Activated CD8-positive, alpha-beta memory T cell treated with anti-CD3 and anti-CD28 coated beads for 1 hour (primary cell): Measurements from ENCODE around the gene XIRP2.

Source experiments
- DNase-seq, 2 donors: peaks; one replicate each; pipeline ENCODE4 v3.0.0-alpha.2; 2020; ENCODE audit warnings: low read depth in 1 of 2; ENCODE audit errors: extremely low read depth in 1 of 2

XIRP2 gene

DNA sequence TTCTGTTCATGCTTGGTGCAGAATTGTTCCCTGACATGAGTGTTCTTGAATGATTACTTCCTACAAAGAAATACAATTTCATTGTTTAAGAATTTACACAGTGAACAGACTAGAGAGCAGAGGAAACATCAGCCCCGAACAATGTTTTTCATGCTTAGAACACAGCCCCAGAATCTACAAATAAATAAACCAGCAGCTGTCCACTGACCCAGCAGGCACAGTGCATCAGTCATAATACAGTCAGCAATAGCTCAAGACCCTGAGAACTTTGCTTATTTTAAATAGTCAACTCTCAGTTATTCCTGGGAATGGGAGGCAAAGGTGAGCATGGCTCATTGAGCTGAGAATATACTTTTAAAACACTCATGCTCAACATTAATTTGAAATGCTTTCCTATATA is 38.4 kb downstream of the XIRP2 start:
- no peak for DNase-seq

DNA sequence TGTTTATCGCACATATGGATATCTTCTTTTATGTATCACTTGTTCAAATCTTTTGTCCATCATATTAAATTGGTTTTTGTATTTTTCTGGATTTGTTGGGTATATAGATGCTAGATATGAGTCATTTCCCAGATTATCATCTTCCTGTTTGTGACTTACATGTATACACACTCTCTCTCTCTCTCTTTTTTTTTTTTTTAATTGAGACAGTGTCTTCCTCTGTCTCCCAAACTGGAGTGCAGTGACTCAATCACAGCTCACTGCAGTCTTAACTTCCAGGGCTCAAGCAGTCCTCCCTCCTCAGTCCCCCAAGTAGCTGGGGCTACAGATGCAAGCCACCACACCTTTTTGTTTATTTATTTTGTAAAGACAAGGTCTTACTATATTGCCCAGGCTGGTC is 43.8 kb downstream of the XIRP2 start:
- no peak for DNase-seq

GRCh38 chr2:166934817-166935216 is 46.5 kb downstream of the XIRP2 start:
- no peak for DNase-seq

- no peak for DNase-seq
These were observed 54.1 kb downstream of the XIRP2 start for GRCh38 chr2:166942377-166942776.

DNA sequence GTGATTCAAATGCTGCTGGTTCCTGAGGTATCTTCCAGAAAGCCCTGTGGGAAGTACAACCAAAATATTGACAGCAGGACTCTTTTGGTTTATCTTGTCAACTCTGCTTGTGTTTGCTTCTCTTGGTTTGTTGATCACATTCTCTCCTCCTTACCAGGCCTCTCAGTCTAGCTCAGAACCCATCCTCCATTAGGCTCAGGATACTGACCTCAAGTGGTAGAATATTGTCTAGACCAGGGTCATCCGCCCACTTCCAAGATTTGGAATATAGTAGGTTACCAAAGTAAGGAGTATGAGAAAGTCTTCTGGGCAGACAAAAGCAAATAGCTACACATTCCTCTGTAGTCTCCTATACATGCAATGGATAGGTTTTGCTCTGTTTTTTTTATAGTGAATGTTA is 56.6 kb downstream of the XIRP2 start:
- DNase-seq = no peak

DNA sequence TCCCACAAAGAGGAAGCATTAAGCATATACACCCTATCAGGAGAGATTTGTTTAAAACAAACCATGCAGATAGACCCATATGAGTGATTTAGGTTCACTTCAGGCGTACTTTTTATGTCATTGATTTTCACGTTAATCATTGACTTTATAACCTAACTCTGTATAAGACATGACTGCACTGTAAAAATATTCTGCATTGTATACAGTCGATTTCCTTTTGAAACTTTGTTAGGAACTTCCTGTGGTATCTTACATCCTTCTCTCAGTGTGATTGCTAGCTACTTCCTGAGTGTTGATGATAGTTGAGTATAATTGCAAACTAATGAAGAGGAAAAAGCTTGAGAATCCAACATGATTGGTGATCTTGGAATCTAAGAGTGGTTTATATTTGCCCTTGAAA is 69.4 kb downstream of the XIRP2 start:
- DNase-seq = no peak

GRCh38 chr2:166958986-166959481 is 70.8 kb downstream of the XIRP2 start:
- no peak for DNase-seq

- no peak for DNase-seq
These were observed 71.3 kb downstream of the XIRP2 start for GRCh38 chr2:166959556-166959955.

DNA sequence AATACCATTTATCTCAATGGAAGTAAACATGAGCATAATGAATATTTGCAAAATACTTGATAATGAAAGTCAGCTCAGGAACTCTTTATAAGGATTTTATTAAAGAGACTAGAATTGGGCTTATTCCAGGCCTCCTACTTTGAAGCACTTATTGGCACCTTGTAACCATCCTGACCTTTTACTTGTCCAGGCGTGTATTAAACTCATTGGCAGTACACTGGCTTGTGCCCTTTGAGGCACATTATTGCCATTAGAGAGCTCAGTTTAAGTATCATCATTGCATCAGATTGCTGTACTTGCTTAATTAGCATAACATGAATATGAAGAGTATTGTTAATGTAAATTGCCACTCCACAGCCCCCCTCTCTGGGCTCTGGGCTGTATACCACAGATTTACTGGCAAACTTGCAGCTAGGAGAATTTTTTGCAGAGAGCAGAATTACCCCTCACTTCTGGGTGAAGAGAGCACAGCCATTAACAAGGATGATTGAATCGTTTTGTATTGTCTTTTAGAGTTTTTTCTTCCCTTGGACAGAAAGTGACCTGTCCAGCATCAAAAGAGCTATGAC is 72.5 kb downstream of the XIRP2 start:
- no peak for DNase-seq

GRCh38 chr2:166961933-166962332 is 73.7 kb downstream of the XIRP2 start:
- DNase-seq = no peak

- DNase-seq = no peak
These were observed 81.2 kb downstream of the XIRP2 start for GRCh38 chr2:166969486-166969885.

DNA sequence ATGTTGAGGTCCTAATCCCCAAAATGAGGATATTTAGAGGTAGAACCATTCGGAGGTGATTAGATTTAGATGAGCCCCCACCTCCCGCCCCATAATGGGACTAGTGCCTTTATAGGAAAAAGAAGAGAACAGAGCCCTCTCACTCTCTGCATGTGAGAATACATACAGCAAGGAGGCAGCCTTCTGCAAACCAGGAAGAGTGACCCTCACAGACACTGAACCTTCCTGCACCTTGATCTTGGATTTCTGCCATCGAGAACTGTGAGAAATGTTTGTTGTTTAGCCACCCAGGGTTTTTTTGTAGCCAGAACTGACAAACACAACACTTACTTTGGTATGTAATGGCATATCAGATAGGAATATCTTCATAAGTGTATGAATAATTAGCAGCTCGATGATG is 83.7 kb downstream of the XIRP2 start:
- no peak for DNase-seq

DNA sequence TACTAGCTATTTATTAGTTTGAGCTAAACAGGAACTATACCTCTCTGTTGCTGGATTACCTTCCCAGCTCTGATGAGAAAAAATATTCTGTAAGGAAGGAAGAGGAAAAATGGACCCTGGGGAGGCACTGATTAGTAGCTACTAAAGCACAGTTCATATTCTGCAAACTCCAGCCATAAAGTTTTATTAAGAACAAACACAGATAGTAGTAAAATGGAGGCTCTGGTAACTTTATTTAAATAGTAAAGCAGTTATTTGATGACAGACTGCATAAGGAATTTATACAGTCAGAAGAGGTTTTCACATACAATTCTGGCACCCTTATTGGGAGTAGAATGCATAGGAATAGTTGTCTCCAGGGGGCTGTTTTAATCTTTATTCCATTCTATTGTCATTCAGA is 84.1 kb downstream of the XIRP2 start:
- no peak for DNase-seq

GRCh38 chr2:166984188-166984587 is 95.9 kb downstream of the XIRP2 start:
- no peak for DNase-seq

- DNase-seq = no peak
These were observed 96.5 kb downstream of the XIRP2 start for GRCh38 chr2:166984797-166985196.

DNA sequence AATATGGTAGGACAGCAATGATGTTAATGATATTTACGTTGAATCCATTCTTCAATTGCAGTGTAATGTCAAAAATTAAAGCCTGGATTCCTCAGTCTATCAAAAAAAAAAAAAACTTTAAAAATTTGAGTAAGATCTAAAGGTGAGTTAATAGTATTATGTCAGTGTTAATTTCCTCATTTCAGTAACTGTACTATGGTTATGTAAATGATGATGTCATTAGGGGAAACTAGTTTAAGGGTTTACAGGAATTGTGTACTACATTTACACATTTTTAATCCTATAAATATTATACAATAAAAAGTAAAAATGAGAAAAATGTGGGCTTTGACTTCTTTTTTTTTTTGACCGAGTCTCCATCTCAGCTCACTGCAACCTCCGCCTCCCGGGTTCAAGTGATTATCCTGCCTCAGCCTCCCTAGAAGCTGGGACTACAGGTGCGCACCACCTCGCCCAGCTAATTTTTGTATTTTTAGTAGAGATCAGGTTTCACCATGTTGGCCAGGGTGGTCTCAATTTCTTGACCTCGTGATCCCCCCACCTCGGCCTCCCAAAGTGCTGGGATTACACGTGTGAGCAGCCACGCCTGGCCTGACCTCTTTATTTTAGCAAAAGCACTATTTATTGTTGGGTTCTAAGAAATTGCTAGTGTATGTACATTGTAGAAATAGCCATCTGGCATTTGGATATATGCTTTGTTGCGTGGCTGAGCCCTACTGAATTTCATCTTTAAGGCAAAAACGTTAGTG is 106.5 kb downstream of the XIRP2 start:
- DNase-seq = no peak

DNA sequence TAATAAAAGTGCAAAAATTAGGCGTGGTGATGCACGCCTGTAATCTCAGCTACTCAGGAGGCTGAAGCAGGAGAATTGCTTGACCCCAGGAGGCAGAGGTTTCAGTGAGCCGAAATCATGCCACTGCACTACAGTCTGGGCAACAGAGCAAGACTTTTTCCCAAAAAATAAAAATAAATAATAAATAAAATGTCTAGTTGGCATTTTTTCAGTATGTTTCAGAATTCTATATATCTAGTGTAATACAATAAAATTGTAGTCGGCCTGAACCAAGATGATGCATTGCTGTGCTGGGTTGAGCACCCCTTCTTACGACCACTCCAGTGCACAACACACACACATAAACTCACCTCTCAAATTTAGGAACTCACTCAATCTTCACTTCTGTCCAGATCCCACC is 108.2 kb downstream of the XIRP2 start:
- DNase-seq = no peak

DNA sequence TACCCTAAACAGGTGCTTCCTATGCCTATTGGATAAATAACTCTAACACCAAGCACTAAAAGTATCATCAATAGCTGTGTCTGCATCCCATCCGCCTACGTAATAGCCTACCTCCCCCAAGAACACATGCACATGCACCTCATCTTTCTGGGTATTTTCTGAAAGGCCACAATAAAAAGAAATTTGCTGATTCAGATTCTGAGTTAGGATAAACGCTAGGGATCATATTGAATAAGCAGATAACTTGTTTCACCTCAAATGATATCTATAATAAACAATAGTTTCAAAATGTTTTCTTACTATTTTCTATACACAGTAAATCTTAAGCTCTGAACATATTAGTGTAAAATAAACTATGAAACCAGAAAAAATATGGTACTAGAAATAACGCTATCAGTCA is 112.9 kb downstream of the XIRP2 start:
- no peak for DNase-seq

DNA sequence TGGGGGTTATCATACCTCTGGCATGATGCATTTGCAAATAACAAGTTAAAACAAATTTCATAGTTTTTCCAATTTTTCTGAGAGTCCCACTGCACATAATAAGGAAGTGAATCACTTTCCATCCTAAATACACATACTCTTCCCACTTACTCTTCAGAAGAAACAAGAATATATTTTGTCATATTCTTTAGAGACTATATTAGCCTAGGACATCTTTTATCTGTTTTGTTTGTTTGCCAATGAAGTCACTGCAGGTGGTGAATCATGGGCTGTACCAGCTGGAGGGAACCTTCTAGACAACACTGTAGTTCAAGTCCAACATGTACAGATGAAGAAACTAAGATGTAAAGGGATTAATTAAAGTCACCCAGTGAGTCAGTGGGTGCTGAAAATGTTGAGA is 116.8 kb downstream of the XIRP2 start:
- DNase-seq = no peak

DNA sequence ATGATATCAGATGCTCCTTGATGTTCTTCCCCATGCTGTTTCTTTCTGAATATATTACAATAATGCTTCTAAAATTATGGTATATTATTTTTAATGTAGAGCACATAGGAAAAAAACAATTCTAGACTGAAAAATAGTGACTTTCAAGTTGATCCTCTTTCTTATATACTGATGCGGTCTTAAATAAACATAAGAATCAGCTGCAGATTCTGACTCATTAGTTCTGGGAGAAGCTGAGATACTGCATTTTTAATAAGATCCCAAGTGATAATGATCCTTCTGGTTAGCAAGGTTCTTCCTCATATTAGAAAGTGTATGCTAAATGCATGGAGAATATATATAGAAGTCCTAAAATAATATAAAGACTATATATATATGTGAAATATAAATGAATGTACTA is 124.9 kb downstream of the XIRP2 start:
- DNase-seq = no peak

GRCh38 chr2:167015806-167016205 is 127.5 kb downstream of the XIRP2 start:
- DNase-seq = no peak

- DNase-seq = no peak
These were observed 128.7 kb downstream of the XIRP2 start for GRCh38 chr2:167017021-167017420.

- no peak for DNase-seq
These were observed 130.3 kb downstream of the XIRP2 start for GRCh38 chr2:167018590-167018989.
